Lower lobe of right lung (tissue), 2 donors: ENCODE results near the gene PSMA4. TPM values are rescaled to one million over a fixed set of nuclear protein-coding genes. Genes with fewer than 3 reads are reported as not detected.

Experiments used
- ATAC-seq, 2 donors: fragments of 200-7000 bp; cut with Tn5 transposase; one replicate each; pipeline ENCODE4 v1.9.1; 2020 to 2022; ENCODE audit warnings: mild to moderate bottlenecking in 2 of 2, moderate library complexity in 2 of 2
- DNase-seq: peaks from one replicate; pipeline ENCODE4 v3.0.0-alpha.2; 2020
- H3K27ac ChIP-seq: fragments of 200-600 bp; one replicate; pipeline ENCODE4 v1.8.0; 2022
- H3K27me3 ChIP-seq: fragments of 200-600 bp; one replicate; pipeline ENCODE4 v1.8.0; 2022; ENCODE audit warnings: low read depth
- H3K36me3 ChIP-seq: fragments of 200-600 bp; one replicate; pipeline ENCODE4 v1.8.0; 2022; ENCODE audit warnings: mild to moderate bottlenecking
- H3K4me1 ChIP-seq: fragments of 200-600 bp; one replicate; pipeline ENCODE4 v1.8.0; 2022
- H3K4me3 ChIP-seq: fragments of 200-600 bp; one replicate; pipeline ENCODE4 v1.8.0; 2022; ENCODE audit warnings: mild to moderate bottlenecking
- H3K9me3 ChIP-seq: fragments of 200-600 bp; one replicate; pipeline ENCODE4 v1.8.0; 2022
- CTCF ChIP-seq: fragments of 200-600 bp; IDR thresholded peaks from one replicate; pipeline ENCODE4 v1.8.0; 2022; ENCODE audit warnings: antibody characterized with exemption, mild to moderate bottlenecking
- intact Hi-C: fragments of 100-400 bp; cut with DNase I; formaldehyde crosslinking; loops from one replicate; pipeline ENCODE4 v1.11.0; 2022
- total RNA-seq: library from RNA; stranded (reverse); fragmentation: NEBNext Ultra II Directional; extraction: Animal tissue kit (Norgen Biotek cat#: 25700); gene quantifications from one replicate; pipeline ENCODE4 v1.2.1, GENCODE V29; 2021
- donor health status: DM: no; HTN: yes; CAD: no; lungs with severe emphysema.

The PSMA4 gene
- total RNA-seq, 1 donor from 2014 or later: 130 TPM

GRCh38 chr15:78540871-78541743 is 863 bp downstream of the PSMA4 start:
- peaks cover 43% of the 10 kb centered on the region for H3K36me3 ChIP-seq
- ATAC-seq (peak in 1 of 2 donors; percentile 3), DNase-seq (no peak)
- peaks cover 25% of the 10 kb centered on the region for H3K4me1 ChIP-seq
- TF ChIP-seq CTCF: no peak
- intact Hi-C loops: no loop called here
- peak overlapping the region; percentile 93 for H3K27ac ChIP-seq
- H3K4me3 ChIP-seq: peak overlapping the region; percentile 89
- no peaks in the 10 kb centered on the region for H3K9me3 ChIP-seq
- H3K27me3 ChIP-seq: no peaks in the 10 kb centered on the region

GRCh38 chr15:78541744-78542034 is 1.4 kb downstream of the PSMA4 start:
- Histone ChIP-seq H3K36me3 (peaks cover 49% of the 10 kb centered on the region), H3K9me3 (no peaks in the 10 kb centered on the region), H3K27me3 (no peaks in the 10 kb centered on the region), H3K27ac (no peak overlapping the region), H3K4me3 (peak overlapping the region; percentile 89), H3K4me1 (peaks cover 25% of the 10 kb centered on the region)
- ATAC-seq (no peak), DNase-seq (no peak)
- intact Hi-C loops: no loop called here
- TF ChIP-seq CTCF: no peak

- Histone ChIP-seq H3K27ac (no peak overlapping the region), H3K36me3 (peaks cover 59% of the 10 kb centered on the region), H3K4me1 (peaks cover 25% of the 10 kb centered on the region), H3K9me3 (no peaks in the 10 kb centered on the region), H3K27me3 (no peaks in the 10 kb centered on the region), H3K4me3 (peak overlapping the region; percentile 18)
- no peak for TF ChIP-seq CTCF
- intact Hi-C loops: no loop called here
- no peak for DNase-seq
- ATAC-seq: peak; percentile 44 to 51
Measured at GRCh38 chr15:78542647-78543046, 2.4 kb downstream of the PSMA4 start.

GRCh38 chr15:78550194-78550593 is 9.9 kb downstream of the PSMA4 start:
- no peak overlapping the region for H3K4me3 ChIP-seq
- no peaks in the 10 kb centered on the region for H3K9me3 ChIP-seq
- H3K36me3 ChIP-seq: peaks cover 59% of the 10 kb centered on the region
- H3K27ac ChIP-seq: no peak overlapping the region
- ATAC-seq: no peak
- no peak for DNase-seq
- intact Hi-C loops: no loop called here
- TF ChIP-seq CTCF: no peak
- H3K4me1 ChIP-seq: no peaks in the 10 kb centered on the region
- no peaks in the 10 kb centered on the region for H3K27me3 ChIP-seq

- no peaks in the 10 kb centered on the region for H3K4me1 ChIP-seq
- H3K9me3 ChIP-seq: no peaks in the 10 kb centered on the region
- DNase-seq (no peak), ATAC-seq (no peak)
- no peaks in the 10 kb centered on the region for H3K27me3 ChIP-seq
- H3K36me3 ChIP-seq: peaks cover 53% of the 10 kb centered on the region
- no peak overlapping the region for H3K27ac ChIP-seq
- intact Hi-C loops: no loop called here
- TF ChIP-seq CTCF: no peak
- H3K4me3 ChIP-seq: no peak overlapping the region
Measured at GRCh38 chr15:78550815-78551214, 10.6 kb downstream of the PSMA4 start.
